K562 (cell line): ENCODE results near the gene ELMO1. TPM values are rescaled to one million over a fixed set of nuclear protein-coding genes. Genes with fewer than 3 reads are reported as not detected.

ENCODE experiments used
- ATAC-seq: fragments of 200-7000 bp; cut with Tn5 transposase; 3 replicates; pipeline ENCODE4 v1.9.1; 2020; ENCODE audit warnings: moderate library complexity
- BruUV-seq: library from RNA; stranded (reverse); fragments of 400-500 nt; replicated peaks from 2 replicates; lab custom pipeline; 2021; lab: Mats Ljungman, UMichigan
- CTCF ChIA-PET: fragments of 300-600 bp; formaldehyde crosslinking; extraction: SDS; loops from one replicate; lab custom pipeline; 2021; ENCODE audit warnings: low intra/inter-chr PET ratio; lab: Yijun Ruan, JAX
- POLR2A ChIA-PET: fragments of 300-600, 350-650 bp; sonication (Branson Sonifier 250); formaldehyde crosslinking; extraction: SDS; loops from one replicate; lab custom pipeline; 2021; ENCODE audit warnings: antibody characterized with exemption, inconsistent platforms; lab: Yijun Ruan, JAX
- DNase-seq, 4 experiments: peaks; one replicate each; pipeline versions ENCODE4 v3.0.0 to v3.0.0-alpha.2; 2011 to 2018; ENCODE audit warnings: low spot score in 3 of 4, mixed read lengths in 3 of 4; ENCODE audit errors: extremely low read depth in 1 of 4
- FAIRE-seq: peaks from 2 replicates; lab custom pipeline; 2011; peaks lifted over from hg19 to GRCh38; lab: Jason Lieb, UNC
- H2AFZ ChIP-seq: 2 replicates; pipeline ENCODE4 v1.6.0; 2011; ENCODE audit warnings: low read depth, low read length, control low read depth, inconsistent platforms
- H3K27ac ChIP-seq: fragments of 200-600 bp; 3 replicates; pipeline ENCODE4 v1.8.0; 2011; ENCODE audit warnings: low read depth, mild to moderate bottlenecking, control low read depth, inconsistent platforms, low read length, moderate library complexity, mixed read lengths; ENCODE audit errors: extremely low read depth
- H3K27me3 ChIP-seq, 2 experiments: fragments of 300-600 bp in 1 of 2; 2 replicates in 1 of 2; 3 replicates in 1 of 2; pipeline versions ENCODE4 v1.6.0 to v1.8.0; 2011; ENCODE audit warnings: inconsistent platforms in 2 of 2, low read length in 2 of 2, mild to moderate bottlenecking in 1 of 2, mixed read lengths in 1 of 2, moderate library complexity in 1 of 2; ENCODE audit not compliant: control insufficient read depth in 2 of 2, insufficient read depth in 2 of 2
- H3K36me3 ChIP-seq: fragments of 300-600 bp; 3 replicates; pipeline ENCODE4 v1.8.0; 2011; ENCODE audit warnings: mild to moderate bottlenecking, low read length, inconsistent platforms; ENCODE audit not compliant: control insufficient read depth, insufficient read depth
- H3K4me1 ChIP-seq, 2 experiments: fragments of 200-600 bp in 1 of 2; replicated peaks in 1 of 2; 2 replicates in 1 of 2; 3 replicates in 1 of 2; pipeline versions ENCODE4 v1.5.1 to v1.8.0; 2011; ENCODE audit warnings: inconsistent platforms in 2 of 2, low read length in 2 of 2, mild to moderate bottlenecking in 1 of 2, mixed read lengths in 1 of 2, moderate library complexity in 1 of 2; ENCODE audit not compliant: control insufficient read depth in 2 of 2, insufficient read depth in 2 of 2
- H3K4me2 ChIP-seq: 2 replicates; pipeline ENCODE4 v1.6.1; 2011; ENCODE audit warnings: low read length, control low read depth, inconsistent platforms, mixed read lengths; ENCODE audit not compliant: insufficient read depth
- H3K4me3 ChIP-seq: fragments of 200-600 bp; sonication (generic), shearing (Covaris generic); 2 replicates; pipeline ENCODE4 v1.5.1; 2016; ENCODE audit warnings: control low read depth, inconsistent platforms
- H3K79me2 ChIP-seq: fragments of 200-600 bp; 3 replicates; pipeline ENCODE4 v1.8.0; 2011; ENCODE audit warnings: low read length, inconsistent platforms; ENCODE audit not compliant: control insufficient read depth, insufficient read depth
- H3K9ac ChIP-seq, 2 experiments: 2 replicates each; pipeline versions ENCODE4 v1.6.0 to v1.6.1; 2011; ENCODE audit warnings: low read depth in 2 of 2, low read length in 2 of 2, control low read depth in 1 of 2, inconsistent platforms in 1 of 2, mild to moderate bottlenecking in 1 of 2, mixed read lengths in 1 of 2; ENCODE audit not compliant: insufficient read depth in 1 of 2
- H3K9me1 ChIP-seq: one replicate; pipeline ENCODE4 v1.6.0; 2011; ENCODE audit warnings: inconsistent platforms, mild to moderate bottlenecking, low read length, moderate library complexity; ENCODE audit not compliant: control insufficient read depth, insufficient read depth
- H3K9me3 ChIP-seq: replicated peaks from 2 replicates; pipeline ENCODE4 v1.5.1; 2011; ENCODE audit warnings: low read depth, low read length, inconsistent platforms; ENCODE audit not compliant: control insufficient read depth, insufficient read depth
- H4K20me1 ChIP-seq: replicated peaks from 2 replicates; pipeline ENCODE4 v1.6.1; 2011; ENCODE audit warnings: low read length, inconsistent platforms, mixed read lengths; ENCODE audit not compliant: control insufficient read depth, insufficient read depth
- GABPA ChIP-seq: fragments of 200-800 bp; sonication (Bioruptor generic); conservative IDR thresholded peaks from 2 replicates; pipeline ENCODE4 v1.6.1; 2016; ENCODE audit warnings: low read depth, missing genetic modification characterization, missing compliant biosample characterization
- GATAD2A ChIP-seq: fragments of 450-650 bp; IDR thresholded peaks from 2 replicates; pipeline ENCODE4 v1.6.1; 2017
- PHB2 ChIP-seq: fragments of 450-650 bp; IDR thresholded peaks from 2 replicates; pipeline ENCODE4 v1.6.1; 2017; ENCODE audit warnings: low read depth
- PHF20 ChIP-seq: fragments of 450-650 bp; IDR thresholded peaks from 2 replicates; pipeline ENCODE4 v1.6.1; 2018; ENCODE audit not compliant: partially characterized antibody
- POU5F1 ChIP-seq: fragments of 150-350 bp; IDR thresholded peaks from 2 replicates; pipeline ENCODE4 v1.6.1; 2014; ENCODE audit warnings: borderline replicate concordance, low read length, low read depth, mild to moderate bottlenecking; ENCODE audit not compliant: partially characterized antibody
- PTTG1 ChIP-seq: fragments of 450-650 bp; IDR thresholded peaks from 2 replicates; pipeline ENCODE4 v1.6.1; 2016; ENCODE audit warnings: low read depth, mild to moderate bottlenecking, missing genetic modification characterization, missing compliant biosample characterization
- SAP30 ChIP-seq: fragments of 200-600 bp; sonication (generic); IDR thresholded peaks from 2 replicates; pipeline ENCODE4 v1.6.1; 2012; ENCODE audit warnings: borderline replicate concordance, low read depth, mild to moderate bottlenecking, moderate library complexity, low read length, control low read depth, inconsistent platforms; ENCODE audit not compliant: insufficient read depth, poor library complexity, severe bottlenecking
- SIRT6 ChIP-seq: IDR thresholded peaks from one replicate; pipeline ENCODE4 v1.6.1; 2012; ENCODE audit warnings: low read depth, mild to moderate bottlenecking, control low read depth, inconsistent platforms, low read length, moderate library complexity
- SMARCB1 ChIP-seq: IDR thresholded peaks from 2 replicates; pipeline ENCODE4 v1.6.1; 2011; ENCODE audit warnings: improper control_type of control experiment, low read depth; ENCODE audit not compliant: insufficient read length
- ZNF274 ChIP-seq: IDR thresholded peaks from 2 replicates; pipeline ENCODE4 v1.6.1; 2011; ENCODE audit warnings: low read depth, mild to moderate bottlenecking, low read length, moderate library complexity, borderline replicate concordance
- WGBS: fragments of 100-300 bp; shearing (Covaris generic); methylation state at CpG from one replicate; pipeline ENCODE4 v1.1.6; 2016; ENCODE audit warnings: low coverage, mixed read lengths; ENCODE audit not compliant: insufficient coverage; ENCODE audit errors: missing lambda C conversion rate; 5-methylcytosine and 5-hydroxymethylcytosine counted together
- in situ Hi-C: fragments of 300-500 bp; cut with MboI; formaldehyde crosslinking; loops from 4 replicates; pipeline ENCODE4 v1.15.0; 2018; ENCODE audit warnings: inconsistent platforms, mixed read lengths
- intact Hi-C: fragments of 100-400 bp; cut with micrococcal nuclease; formaldehyde crosslinking; loops from 2 replicates; pipeline ENCODE4 v1.14.2; 2022
- polyA plus RNA-seq, 8 experiments: library from polyadenylated mRNA; depleted of rRNA in 4 of 8; stranded (reverse) in 5 of 8; unstranded in 3 of 8; fragments of >200 nt; fragmentation: Nextera tagmentation in 2 of 8; fragmentation: Illumina TruSeq in 1 of 8; extraction: Ambion mirVana in 2 of 8; extraction: Trizol in 1 of 8; gene quantifications; 2 replicates each; pipeline versions ENCODE4 v1.2.1 to v1.2.3, GENCODE V29; 2011 to 2014; ENCODE audit warnings: inconsistent platforms in 1 of 8, missing spikeins in 1 of 8
- total RNA-seq, 7 experiments: library from RNA; depleted of rRNA in 6 of 7; stranded (reverse); fragments of >200 nt in 6 of 7; fragmentation: Illumina TruSeq in 2 of 7; extraction: Trizol in 2 of 7; gene quantifications; 2 replicates each; pipeline versions ENCODE4 v1.2.1 to v1.2.3, GENCODE V29; 2011 to 2021; ENCODE audit warnings: low replicate concordance in 1 of 7
- TF ChIP-seq, protein P1 (sequence below): IDR thresholded peaks from 2 replicates; pipeline ENCODE4 v1.6.1; 2016; ENCODE audit warnings: missing genetic modification characterization, missing compliant biosample characterization
- TF ChIP-seq, protein P2 (sequence below), 2 experiments: fragments of 450-650 bp; IDR thresholded peaks; 2 replicates each; pipeline ENCODE4 v1.6.1; 2016

ELMO1 gene
- total and polyA plus RNA-seq, 9 of the 15 experiments (the other 6 are each of a cell fraction or from before 2014, with no cell fraction given) = 0.36 to 7.2 (median 3.6) TPM

DNA sequence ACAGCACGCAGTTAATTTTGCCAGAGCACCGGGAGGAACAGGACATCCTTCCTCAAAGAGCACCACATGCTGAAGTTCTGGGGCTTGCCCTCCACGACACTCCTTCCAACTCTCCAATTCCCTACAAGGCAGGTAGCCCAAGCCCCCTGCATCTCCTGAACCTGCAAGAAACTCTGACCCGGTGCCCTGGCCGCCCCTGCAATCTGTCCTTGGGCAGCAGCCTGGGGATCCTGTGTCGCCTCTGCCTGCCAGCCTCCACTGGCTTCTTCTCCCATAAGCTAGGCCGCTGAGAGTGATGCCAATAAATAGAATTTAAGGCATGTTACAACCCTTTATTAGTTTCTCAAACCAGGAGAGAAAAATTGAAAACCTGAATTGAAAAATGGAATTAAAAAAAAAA lies 182.8 kb downstream of the ELMO1 start:
- no peak overlapping the region for H3K4me2 ChIP-seq
- no peak for FAIRE-seq
- H3K27ac ChIP-seq = no peak overlapping the region
- POLR2A ChIA-PET = no interaction called here
- H3K9me3 ChIP-seq = no peaks in the 10 kb centered on the region
- 0% methylated on average over 7 of the region's 7 CpGs for WGBS
- H3K27me3 ChIP-seq = peaks cover 3 to 6% of the 10 kb centered on the region in 2 experiments; a peak in 2 of 5 replicates
- BruUV-seq = no TSS peak
- H3K79me2 ChIP-seq = no peaks in the 10 kb centered on the region
- peaks cover 2% of the 10 kb centered on the region for H3K9me1 ChIP-seq
- no peak for DNase-seq
- H3K9ac ChIP-seq = no peak overlapping the region
- ATAC-seq = no peak
- intact Hi-C loops (no loop called here), in situ Hi-C loops (no loop called here)
- no peak overlapping the region for H2AFZ ChIP-seq
- H4K20me1 ChIP-seq = no peaks in the 10 kb centered on the region
- H3K36me3 ChIP-seq = no peaks in the 10 kb centered on the region
- no peaks in the 10 kb centered on the region for H3K4me1 ChIP-seq
- CTCF ChIA-PET = no interaction called here
- no peak overlapping the region for H3K4me3 ChIP-seq
- TF ChIP-seq PTTG1 (tag) = no peak
- no peak for TF ChIP-seq ZNF274
- TF ChIP-seq POU5F1 = no peak
- no peak for TF ChIP-seq GATAD2A
- no peak for TF ChIP-seq SIRT6
- no peak for TF ChIP-seq SMARCB1
- no peak for TF ChIP-seq PHF20
- TF ChIP-seq GABPA (tag) = no peak
- TF ChIP-seq SAP30 = no peak
- TF ChIP-seq PHB2 = no peak
- TF ChIP-seq, protein P1, sequence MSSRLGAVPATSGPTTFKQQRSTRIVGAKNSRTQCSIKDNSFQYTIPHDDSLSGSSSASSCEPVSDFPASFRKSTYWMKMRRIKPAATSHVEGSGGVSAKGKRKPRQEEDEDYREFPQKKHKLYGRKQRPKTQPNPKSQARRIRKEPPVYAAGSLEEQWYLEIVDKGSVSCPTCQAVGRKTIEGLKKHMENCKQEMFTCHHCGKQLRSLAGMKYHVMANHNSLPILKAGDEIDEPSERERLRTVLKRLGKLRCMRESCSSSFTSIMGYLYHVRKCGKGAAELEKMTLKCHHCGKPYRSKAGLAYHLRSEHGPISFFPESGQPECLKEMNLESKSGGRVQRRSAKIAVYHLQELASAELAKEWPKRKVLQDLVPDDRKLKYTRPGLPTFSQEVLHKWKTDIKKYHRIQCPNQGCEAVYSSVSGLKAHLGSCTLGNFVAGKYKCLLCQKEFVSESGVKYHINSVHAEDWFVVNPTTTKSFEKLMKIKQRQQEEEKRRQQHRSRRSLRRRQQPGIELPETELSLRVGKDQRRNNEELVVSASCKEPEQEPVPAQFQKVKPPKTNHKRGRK = no peak
- TF ChIP-seq, protein P2, sequence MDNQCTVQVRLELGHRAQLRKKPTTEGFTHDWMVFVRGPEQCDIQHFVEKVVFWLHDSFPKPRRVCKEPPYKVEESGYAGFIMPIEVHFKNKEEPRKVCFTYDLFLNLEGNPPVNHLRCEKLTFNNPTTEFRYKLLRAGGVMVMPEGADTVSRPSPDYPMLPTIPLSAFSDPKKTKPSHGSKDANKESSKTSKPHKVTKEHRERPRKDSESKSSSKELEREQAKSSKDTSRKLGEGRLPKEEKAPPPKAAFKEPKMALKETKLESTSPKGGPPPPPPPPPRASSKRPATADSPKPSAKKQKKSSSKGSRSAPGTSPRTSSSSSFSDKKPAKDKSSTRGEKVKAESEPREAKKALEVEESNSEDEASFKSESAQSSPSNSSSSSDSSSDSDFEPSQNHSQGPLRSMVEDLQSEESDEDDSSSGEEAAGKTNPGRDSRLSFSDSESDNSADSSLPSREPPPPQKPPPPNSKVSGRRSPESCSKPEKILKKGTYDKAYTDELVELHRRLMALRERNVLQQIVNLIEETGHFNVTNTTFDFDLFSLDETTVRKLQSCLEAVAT (IDR thresholded peaks at IDR 0.05) = no peak
